GM18498 (cell line): ENCODE data around the gene PHACTR3.

Experiments
- ATAC-seq: cut with Tn5 transposase; IDR thresholded peaks from one replicate; pipeline ENCODE4 v1.9.1; 2021; ENCODE audit warnings: mild to moderate bottlenecking, moderate library complexity; ENCODE audit not compliant: unreplicated experiment

PHACTR3 gene

DNA sequence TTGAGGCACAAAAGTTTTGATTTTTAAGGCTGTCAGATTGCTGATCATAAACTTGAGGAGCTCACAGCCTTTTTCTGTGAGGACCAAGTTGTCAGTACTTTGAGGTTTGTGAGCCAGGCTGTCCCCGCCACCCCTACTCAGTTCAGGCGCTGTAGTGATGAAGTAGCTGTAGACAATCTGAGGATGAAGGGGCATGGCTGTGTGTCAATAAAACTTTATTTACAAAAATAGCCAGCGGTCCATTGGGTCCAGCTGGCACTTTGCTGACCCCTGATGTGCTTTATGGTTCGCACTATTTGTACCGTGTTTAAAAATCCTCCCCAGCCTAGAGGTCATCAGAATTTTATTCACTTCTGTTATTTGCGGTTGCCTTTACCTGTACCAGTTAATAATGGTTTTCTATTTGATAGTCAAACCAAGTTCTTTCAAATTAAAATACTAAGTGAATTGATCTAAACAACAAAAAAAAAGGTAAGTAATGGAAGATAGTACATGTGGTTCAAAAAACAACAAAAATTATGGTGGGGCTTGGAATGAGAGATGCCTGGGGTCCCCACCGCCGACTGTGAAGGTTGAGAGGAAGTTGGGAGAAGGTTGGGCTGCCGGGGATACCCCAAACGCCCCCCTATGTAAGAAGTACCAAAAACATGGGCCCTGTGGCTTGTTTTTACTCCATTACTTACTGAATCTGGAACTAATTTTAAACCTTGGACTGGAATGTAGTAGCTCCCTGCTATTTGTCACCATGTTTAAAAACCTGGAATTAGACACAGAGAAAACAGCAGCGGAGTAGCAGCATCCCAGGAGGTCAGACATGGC is 205.5 kb downstream of the PHACTR3 start:
- no peak for ATAC-seq

DNA sequence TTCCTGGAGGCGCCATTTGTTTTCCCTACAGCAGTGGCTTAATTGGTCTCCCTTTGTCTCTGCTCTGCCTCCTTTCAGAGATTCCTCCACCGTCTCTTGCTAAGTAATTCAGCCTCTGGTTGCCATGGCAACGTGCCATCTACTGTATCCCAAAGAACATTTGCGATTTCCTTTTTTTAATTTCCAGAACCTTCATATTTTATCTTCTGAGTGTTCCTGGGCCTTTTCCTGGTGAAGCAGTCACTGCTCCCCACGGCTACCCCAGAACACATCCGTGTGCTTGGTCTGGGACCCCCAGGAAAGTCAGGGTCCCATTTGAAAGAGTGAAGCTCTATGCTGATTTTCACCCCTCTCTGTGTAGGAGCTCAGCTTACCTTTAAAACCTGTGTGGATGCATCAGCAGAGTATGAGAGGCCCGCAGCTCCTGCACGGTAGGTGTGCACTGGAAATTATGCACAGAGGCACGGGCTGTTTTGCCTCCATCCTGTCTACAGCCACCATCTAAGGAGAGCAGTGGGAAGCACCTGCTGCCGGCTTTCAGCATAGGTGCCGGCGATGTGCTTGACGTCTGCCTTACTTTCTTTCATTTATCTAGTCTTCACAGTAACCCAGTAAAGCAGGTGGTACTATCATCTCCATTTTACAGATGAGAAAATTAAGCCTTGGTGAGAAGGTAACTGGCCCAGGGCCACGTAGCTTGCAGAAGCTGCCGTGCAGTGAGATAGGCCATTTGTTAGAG is 206.3 kb downstream of the PHACTR3 start:
- no peak for ATAC-seq

DNA sequence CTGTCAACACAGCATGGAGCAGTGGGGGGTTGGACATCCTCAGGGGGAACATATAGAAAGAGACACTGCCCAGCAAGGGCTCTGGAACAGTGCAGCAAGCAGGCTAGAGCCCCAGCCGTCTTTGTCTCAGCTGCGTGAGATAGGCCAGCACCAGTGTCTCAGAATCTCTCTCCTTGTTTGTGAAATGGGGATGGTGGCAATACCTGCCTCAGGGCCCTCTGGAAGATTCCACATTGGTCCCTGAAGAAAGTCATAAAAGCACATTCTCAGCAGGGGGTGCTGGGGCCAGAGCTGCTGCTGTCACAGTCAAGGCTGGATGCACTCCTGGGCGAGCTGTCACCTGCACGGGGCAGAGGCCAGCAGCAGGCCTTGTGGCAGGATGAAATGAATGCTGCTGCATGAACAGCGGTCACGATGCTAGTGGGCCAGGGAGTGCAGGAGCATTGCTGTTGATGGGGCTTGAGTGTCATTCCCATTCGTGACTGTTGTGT is 207.4 kb downstream of the PHACTR3 start:
- no peak for ATAC-seq

DNA sequence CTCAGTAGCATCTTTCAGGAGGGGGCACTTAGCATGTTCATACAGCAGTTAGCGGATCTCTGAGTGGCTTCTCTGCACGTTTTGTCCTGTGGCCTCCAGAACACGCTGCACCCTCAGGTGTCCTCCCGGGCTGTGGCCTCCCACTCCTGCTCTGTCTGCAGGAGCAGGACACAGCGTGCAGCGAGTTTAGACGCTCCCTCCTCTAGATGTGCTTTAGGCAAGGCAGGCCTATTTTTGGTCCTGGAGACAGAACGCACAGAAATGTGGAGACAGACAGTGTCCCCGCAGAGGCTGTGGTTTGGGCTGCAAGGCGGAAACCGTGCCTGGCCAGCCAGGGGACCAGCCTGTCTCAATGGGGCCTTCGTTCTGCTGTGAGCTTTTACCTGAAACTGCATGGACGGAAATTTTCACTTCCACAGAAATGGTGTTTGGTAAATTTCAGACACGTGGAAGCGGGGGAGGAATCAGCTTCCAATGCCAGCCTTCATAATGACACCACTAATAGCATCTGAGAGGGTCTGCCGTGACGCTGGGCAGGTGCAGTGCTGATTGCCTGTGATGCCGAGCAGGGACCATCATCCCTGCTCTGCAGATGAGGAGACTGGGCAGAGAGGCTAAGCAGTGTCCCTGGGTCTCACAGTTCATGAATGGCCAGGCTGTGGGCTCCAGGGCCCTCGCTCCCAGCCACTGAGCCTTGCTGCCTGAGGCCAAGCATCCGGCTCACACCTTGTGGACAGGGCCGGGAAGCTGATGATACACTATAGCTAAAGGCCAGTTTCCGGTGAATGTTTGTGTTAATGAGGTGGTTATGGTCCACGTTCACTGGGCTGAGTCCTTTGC is 208.2 kb downstream of the PHACTR3 start:
- ATAC-seq, result no peak

DNA sequence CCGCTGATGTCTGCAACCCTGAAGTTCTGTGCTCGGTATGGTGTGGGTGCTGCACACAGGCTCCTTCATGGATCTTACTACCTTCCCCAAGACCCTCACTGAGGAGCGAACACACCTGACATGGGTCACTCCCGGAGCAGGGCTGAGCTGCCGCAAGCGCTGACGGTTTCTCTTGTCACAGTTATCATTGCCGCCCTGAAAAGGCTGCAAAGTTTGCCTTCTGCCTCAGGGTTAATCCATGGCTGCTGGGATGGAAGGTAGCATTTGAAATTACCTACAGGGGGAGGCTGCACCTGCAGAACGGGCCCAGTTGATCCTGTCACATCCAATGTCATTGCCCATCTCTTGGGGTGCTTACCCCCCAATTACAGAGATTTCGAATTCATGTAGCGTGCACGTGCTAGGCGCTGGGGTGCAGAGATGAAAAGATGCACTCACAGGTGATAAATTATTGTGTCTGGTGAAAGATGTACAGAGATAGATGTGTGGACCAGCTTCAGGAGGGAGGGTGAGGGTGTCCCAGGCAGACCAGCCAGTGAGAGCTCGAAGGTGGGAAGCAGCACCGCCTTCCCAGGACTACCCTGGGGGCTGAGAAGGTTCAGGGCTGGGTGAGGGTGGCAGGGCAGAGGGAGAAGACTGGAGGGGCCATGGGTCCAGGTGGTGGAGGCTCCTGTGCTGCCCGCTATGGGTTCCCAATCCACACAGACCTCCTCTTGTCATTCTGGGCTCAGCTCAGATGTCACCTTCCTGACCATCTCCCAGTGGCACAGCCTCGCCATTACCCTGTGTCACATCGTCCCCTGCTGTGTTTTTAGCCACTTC is 209.0 kb downstream of the PHACTR3 start:
- no peak for ATAC-seq

DNA sequence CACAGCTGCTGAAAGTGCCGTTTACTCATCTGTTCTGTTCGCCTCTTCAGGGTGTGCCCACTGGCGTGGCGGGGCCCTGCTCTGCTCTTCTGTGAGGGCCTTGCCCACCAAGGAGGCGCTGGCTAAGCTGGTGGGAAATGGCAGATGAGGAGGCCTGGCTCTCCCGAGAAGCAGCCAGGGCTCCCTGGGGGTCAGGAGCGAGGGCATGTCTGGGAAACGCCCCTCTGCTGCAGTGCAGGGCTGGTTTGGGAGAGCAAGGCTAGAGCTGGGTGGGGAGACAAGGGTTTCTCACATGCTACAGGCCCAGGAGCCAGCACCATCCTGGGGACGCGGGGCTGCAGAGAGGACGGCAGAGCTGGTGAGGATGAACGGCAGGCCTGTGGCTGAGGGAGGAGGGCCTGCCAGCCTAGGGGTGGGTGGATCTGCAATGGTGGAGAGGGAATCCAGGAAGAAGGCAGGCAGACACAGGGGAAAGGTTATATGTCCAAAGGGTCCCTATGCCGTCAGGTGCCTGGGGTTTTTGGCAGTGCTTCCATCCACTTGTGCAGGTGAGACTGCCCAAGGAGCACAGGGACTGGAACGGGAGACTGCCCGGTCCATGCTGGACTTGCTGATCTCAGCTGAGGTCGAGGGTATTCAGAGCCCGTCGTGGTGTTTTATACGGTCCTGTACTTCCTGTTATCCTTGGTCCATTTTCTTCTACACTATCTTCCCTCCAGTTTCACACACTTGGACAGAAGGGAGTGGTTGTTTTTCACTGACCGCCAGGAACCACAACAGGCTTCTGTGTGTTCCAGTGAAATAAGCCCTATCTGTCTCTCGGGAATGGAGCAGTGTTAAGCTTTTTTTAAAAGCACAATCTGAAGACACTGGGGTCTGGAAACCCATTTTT is 209.9 kb downstream of the PHACTR3 start:
- ATAC-seq, result no peak

DNA sequence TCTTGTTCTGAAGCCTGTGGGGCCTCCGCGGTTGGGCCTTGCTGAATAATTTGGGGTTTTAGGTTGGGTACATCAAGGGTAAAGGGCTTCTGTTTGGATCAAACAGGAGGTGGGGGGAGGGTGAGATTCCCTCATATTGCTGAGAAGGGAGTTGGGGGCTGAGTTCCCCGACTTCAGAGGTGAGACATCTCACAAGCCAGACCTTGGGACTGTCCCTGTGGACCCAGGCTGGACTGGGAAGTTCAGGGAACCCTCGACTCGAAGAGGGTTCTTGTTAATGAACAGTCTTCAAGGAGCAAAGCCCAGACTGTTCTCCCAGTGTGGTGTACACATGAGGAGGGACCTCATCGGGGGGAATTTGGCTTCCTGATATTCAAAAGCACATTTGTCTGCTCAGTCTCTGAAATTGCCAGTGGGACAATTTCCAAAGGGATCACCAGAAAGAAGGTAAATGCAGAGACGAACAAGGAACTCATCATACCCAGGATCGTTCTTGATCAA is 210.6 kb downstream of the PHACTR3 start:
- ATAC-seq, result no peak

DNA sequence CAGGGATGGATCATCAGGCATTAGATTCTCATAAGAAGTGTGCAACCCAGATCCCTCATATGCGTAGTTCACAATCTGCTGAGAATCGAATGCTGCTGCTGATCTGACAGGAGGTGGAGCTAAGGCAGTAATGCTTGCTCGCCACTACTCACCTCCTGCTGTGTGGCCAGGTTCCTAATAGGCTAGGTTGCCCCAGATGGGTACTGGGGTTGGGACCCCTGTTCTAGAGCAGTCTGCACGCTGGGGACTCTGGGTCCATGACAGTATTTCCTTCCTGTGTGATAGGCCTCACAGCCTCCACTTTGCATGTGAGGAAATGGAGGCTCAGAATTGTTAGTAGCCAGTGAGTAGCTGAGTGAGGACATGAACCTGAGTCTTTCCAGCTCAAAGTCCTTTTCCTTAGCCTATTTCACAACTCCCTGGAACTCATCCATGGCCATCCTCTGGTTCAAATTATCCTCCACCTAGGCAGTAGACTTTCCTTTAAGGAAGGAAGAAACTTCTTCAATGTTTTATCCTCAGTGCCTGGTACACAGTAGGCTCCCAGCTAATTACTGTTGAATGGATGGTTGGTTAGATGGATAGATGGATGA is 211.9 kb downstream of the PHACTR3 start:
- ATAC-seq, result no peak

DNA sequence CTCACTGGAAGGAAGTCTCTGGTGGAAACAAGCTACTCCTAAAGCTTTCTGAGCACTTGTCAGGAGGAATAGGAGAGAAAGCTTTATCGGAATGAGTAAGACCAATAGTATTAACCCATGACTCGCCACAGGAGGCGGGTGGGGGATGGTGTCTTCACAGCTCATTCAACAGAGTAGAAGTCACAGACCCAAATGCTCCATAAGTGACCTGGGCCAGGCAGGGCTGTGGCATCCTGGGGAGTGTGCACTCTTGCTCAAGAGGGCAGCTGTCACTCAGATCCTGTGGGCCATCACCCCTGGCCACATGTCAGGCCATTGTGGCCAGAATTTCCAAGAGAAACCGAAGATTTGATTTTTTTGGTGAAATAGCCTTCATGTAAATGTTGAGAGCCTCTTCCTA is 213.1 kb downstream of the PHACTR3 start:
- no peak for ATAC-seq

DNA sequence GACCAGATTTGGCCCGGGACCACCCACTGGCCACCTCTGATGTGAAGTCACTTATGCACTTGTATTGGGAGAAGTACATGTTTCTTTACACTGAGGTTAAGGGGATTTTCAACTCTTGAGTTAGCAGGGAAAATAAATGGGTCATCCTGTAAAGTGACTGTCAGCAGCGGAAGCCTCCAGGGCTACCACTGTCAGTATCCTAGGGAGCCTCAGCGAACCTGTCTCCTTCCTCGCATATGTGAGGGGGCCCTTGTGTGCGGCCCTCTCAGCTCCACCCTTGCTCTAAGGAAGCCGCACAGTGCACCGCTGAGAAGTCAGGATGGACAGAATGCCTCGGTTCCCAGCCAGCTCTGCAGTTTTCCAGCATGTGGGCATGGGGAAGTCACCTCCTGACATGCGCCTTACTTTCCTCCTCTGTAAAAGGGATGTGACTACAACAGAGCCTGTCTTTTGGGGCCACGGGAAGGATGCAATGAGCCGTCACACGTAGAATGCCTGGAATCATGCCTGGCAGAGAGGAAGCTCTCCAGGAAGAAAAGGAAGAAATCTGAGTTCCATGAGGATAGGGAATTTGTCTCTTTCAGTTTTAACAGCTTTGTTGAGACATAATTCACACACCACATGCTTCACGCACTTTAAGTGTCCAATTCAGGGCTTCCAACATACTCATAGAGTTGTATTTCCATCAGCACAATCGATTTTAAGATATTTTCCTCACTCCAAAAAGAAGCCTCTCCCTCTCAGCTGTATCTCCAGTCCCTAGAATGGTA is 213.7 kb downstream of the PHACTR3 start:
- ATAC-seq, result no peak

DNA sequence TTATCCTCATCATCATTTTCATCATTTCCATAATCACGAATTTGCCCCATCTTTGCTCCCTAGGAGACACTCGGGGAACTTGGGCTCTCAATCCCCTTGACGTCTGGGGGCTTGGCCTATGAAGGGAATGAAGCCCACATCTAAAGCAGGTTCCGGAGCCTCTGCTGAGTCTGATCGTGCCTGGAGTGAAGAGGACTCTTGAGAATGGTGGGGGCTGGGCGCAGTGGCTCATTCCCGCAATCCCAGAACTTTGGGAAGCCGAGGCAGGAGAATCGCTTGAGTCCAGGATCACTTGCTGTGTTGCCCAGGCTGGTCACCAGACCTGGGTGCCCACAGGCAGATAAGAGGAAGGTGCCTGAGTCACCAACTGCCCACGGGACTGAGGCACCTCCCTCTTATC is 214.6 kb downstream of the PHACTR3 start:
- no peak for ATAC-seq

DNA sequence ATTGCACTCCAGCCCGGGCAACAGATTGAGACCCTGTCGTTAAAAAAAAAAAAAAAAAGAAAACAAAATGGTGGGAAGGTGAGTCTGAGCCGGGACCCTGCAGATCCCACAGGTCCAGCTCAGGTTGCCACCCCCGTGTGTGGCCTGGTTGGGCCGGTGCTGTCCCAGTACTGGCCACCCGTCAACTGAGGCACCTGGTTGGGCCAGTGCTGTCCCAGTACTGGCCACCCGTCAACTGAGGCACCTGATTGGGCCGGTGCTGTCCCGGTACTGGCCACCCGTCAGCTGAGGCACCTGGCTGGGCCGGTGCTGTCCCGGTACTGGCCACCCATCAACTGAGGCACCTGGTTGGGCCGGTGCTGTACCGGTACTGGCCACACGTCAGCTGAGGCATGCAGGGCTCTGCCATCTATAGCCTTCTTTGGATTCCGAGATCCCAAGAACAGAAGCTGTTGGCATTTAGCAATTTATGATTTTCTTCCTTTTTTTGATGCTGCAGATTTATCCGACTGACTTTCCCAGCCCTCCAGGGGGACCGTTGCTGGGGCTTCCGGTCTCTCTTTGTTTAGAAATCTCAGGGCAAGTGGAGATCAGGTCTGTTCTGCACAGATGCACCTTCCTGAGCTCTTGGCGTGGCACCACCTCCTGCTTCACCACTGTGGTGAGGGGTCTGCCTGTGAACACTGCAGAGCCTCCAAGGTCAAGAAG is 215.3 kb downstream of the PHACTR3 start:
- ATAC-seq, result no peak

DNA sequence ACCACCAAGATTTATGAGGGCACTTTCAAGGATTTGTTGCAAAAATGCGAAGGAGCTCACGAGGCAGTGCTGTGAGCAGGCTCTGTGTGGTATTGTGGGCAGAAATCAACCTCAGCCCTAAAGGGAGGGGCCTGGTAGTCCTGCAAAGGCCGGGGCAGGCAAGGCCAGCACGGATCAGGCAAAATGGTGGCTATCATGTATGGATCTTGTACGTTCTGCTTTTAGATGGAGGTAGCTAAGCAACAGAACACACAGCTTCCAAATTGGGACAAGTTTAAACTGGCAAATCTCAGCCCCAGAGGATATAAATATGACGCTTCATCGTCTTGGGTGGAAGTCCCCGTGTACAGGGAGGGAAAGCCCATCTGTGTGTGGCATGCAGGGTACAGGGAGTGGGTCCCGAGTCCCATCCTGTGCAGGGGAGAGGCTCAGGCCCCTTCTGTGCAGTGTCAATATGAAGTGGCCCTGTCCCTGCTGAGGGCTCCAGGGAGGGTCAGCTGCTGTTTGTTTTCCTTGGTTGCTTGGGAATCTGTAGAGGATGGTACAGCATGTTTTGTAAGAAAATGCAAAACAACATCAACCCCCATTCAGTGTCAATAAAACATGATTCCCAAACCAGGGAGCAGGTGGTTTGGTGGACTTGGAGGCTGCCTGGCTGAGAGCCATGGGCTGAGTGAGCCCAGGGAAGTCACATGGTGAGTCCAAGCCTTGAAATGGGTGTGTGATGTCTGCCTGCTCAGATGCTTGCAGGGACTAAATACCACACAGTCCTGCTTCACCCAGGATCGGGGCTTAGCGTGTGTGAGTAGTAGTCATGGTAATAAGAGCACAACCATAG is 216.1 kb downstream of the PHACTR3 start:
- no peak for ATAC-seq

DNA sequence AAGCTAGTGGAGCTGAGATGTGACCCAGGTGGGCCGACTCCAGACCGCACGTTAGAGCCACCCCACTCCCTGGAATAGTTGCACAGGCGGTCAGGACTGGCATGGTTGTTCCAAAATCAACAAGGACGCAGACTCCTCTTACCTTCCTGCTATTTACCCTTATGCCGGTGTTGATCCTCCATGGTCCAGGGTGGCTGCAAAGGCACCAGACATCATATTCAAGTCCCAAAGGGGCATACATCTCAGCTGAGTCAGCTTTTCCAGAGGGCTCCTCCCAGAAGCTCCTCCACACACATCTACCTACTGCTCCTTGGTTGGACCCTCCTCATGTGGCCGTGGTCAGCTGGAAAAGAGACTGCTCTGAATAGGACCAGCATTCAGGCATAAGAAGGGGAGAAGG is 216.9 kb downstream of the PHACTR3 start:
- ATAC-seq, result no peak

DNA sequence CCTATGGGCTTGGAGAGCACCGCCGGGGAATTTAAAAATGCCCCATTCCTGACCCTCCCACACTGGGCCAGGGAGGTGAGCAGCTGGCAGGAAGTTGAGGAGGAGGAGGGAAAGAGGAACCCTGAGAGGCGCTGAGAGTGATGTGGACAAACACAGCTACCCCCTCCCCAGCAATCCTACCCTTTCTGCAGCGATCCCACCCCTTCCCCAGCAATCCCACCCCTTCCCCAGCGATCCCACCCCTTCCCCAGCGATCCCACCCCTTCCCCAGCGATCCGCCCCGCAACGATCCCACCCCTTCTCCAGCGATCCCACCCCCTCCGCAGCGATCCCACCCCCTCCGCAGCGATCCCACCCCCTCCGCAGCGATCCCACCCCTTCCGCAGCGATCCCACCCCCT is 217.4 kb downstream of the PHACTR3 start:
- no peak for ATAC-seq

DNA sequence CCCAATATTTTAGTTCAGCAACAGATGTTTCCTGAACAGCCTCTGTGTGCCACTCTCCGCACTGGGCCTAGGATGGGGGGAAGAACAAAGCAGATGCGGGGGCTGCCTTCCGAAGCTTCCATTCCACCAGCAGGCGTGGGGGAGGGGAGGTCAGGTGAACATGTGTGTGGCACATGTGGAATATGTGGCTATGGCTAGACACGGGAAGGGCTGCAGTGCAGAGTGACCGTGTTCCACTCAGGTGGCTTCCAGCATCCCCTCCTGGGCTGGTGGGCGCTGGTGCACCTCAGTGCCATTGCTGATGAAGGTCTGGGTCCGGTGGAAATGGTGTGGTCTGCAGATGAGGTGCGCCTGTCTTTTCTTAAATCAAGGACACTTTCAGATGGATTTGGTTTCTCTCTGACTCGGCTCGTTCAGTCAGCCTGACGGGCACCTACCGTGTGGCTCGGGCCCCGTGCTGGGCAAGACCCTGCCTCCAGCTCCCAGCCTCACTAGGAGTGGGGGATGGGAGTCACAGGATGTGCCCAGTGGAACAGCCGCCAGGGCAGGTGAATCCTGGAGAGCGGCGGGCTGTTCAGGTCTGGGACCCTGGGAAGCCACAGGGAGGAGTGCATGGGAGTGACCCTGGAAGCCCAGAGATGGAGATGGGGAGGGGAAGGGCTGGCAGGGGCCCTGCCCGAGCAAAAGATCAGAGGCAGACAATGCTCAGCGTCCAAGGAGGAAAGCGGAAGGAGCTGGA is 218.1 kb downstream of the PHACTR3 start:
- no peak for ATAC-seq
